Osteoblast (primary cell): ENCODE results near the gene KCNQ5. TPM values are rescaled to one million over a fixed set of nuclear protein-coding genes. Genes with fewer than 3 reads are reported as not detected.

Experiments
- DNase-seq: peaks from one replicate; pipeline ENCODE4 v3.0.0; 2011; ENCODE audit warnings: low spot score, mixed read lengths; ENCODE audit not compliant: insufficient read length; ENCODE audit errors: missing footprints
- H2AFZ ChIP-seq: 2 replicates; pipeline ENCODE4 v1.6.0; 2011; ENCODE audit warnings: mild to moderate bottlenecking, low read length
- H3K27ac ChIP-seq: 2 replicates; pipeline ENCODE4 v1.5.1; 2011; ENCODE audit warnings: mild to moderate bottlenecking, low read depth, low read length, moderate library complexity
- H3K27me3 ChIP-seq: 2 replicates; pipeline ENCODE4 v1.6.0; 2012; ENCODE audit warnings: mild to moderate bottlenecking, control low read depth, inconsistent platforms, low read length, moderate library complexity; ENCODE audit not compliant: insufficient read depth
- H3K36me3 ChIP-seq: 2 replicates; pipeline ENCODE4 v1.5.1; 2011; ENCODE audit warnings: mild to moderate bottlenecking, low read length, control low read depth, moderate library complexity; ENCODE audit not compliant: insufficient read depth
- H3K4me1 ChIP-seq: 2 replicates; pipeline ENCODE4 v1.5.1; 2011; ENCODE audit warnings: mild to moderate bottlenecking, low read length, control low read depth, moderate library complexity; ENCODE audit not compliant: insufficient read depth
- H3K4me2 ChIP-seq: 2 replicates; pipeline ENCODE4 v1.6.0; 2011; ENCODE audit warnings: mild to moderate bottlenecking, low read length; ENCODE audit not compliant: insufficient read depth
- H3K4me3 ChIP-seq: fragments of 200-600 bp; sonication (generic); 3 replicates; pipeline ENCODE4 v1.5.1; 2012; ENCODE audit warnings: mild to moderate bottlenecking, low read length, inconsistent platforms; ENCODE audit not compliant: insufficient read depth
- H3K79me2 ChIP-seq: 2 replicates; pipeline ENCODE4 v1.6.0; 2012; ENCODE audit warnings: mild to moderate bottlenecking, low read length, control low read depth, inconsistent platforms; ENCODE audit not compliant: insufficient read depth
- H3K9me3 ChIP-seq: 2 replicates; pipeline ENCODE4 v1.5.1; 2011; ENCODE audit warnings: low read depth, low read length, control low read depth
- H4K20me1 ChIP-seq: 2 replicates; pipeline ENCODE4 v1.6.0; 2012; ENCODE audit warnings: mild to moderate bottlenecking, low read length, control low read depth; ENCODE audit not compliant: insufficient read depth
- CTCF ChIP-seq: IDR thresholded peaks from 2 replicates; pipeline ENCODE4 v1.5.1; 2011; ENCODE audit warnings: mild to moderate bottlenecking, low read depth, low read length, moderate library complexity; ENCODE audit errors: extremely low read depth
- total RNA-seq: library from RNA; depleted of rRNA; stranded (reverse); fragments of >200 nt; gene quantifications from 2 replicates; pipeline ENCODE4 v1.2.3, GENCODE V29; 2012

KCNQ5 gene
- total RNA-seq, 1 donor, result 4.0 TPM

GRCh38 chr6:73207221-73207837 lies 585.5 kb downstream of the KCNQ5 start:
- H3K36me3 ChIP-seq, result no peaks in the 10 kb centered on the region
- DNase-seq, result peak; percentile 50
- no peak overlapping the region for H3K4me2 ChIP-seq
- H3K27ac ChIP-seq, result no peak overlapping the region
- no peaks in the 10 kb centered on the region for H4K20me1 ChIP-seq
- H3K4me1 ChIP-seq, result no peaks in the 10 kb centered on the region
- no peak overlapping the region for H3K4me3 ChIP-seq
- no peaks in the 10 kb centered on the region for H3K9me3 ChIP-seq
- H3K27me3 ChIP-seq, result no peaks in the 10 kb centered on the region
- no peak overlapping the region for H2AFZ ChIP-seq
- no peaks in the 10 kb centered on the region for H3K79me2 ChIP-seq
- TF ChIP-seq CTCF, result no peak

- H3K27me3 ChIP-seq, result no peaks in the 10 kb centered on the region
- H3K9me3 ChIP-seq, result no peaks in the 10 kb centered on the region
- H3K4me3 ChIP-seq, result no peak overlapping the region
- no peaks in the 10 kb centered on the region for H4K20me1 ChIP-seq
- no peak overlapping the region for H2AFZ ChIP-seq
- TF ChIP-seq CTCF, result no peak
- H3K27ac ChIP-seq, result no peak overlapping the region
- DNase-seq, result no peak
- no peaks in the 10 kb centered on the region for H3K79me2 ChIP-seq
- H3K4me2 ChIP-seq, result no peak overlapping the region
- no peaks in the 10 kb centered on the region for H3K36me3 ChIP-seq
- H3K4me1 ChIP-seq, result no peaks in the 10 kb centered on the region
Measured at GRCh38 chr6:73209117-73209516, 587.3 kb downstream of the KCNQ5 start.

- Histone ChIP-seq H3K9me3 (no peaks in the 10 kb centered on the region), H3K4me1 (no peaks in the 10 kb centered on the region), H3K79me2 (no peaks in the 10 kb centered on the region), H3K36me3 (no peaks in the 10 kb centered on the region), H4K20me1 (no peaks in the 10 kb centered on the region), H2AFZ (no peak overlapping the region), H3K4me3 (no peak overlapping the region), H3K27ac (no peak overlapping the region), H3K4me2 (no peak overlapping the region), H3K27me3 (no peaks in the 10 kb centered on the region)
- no peak for TF ChIP-seq CTCF
- no peak for DNase-seq
Measured at GRCh38 chr6:73216859-73217258, 595.0 kb downstream of the KCNQ5 start.

GRCh38 chr6:73225396-73225795 lies 603.5 kb downstream of the KCNQ5 start, which contains the start of gene KHDC1L:
Gene KHDC1L (minus strand): TSS chr6:73225496. CDS start chr6:73225408, 88 bp downstream.
- Histone ChIP-seq H4K20me1 (no peaks in the 10 kb centered on the region), H3K36me3 (no peaks in the 10 kb centered on the region), H3K27me3 (no peaks in the 10 kb centered on the region), H3K27ac (no peak within 1 kb of the TSS), H3K4me2 (no peak within 1 kb of the TSS), H3K79me2 (no peaks in the 10 kb centered on the region), H3K9me3 (no peaks in the 10 kb centered on the region), H3K4me1 (no peaks in the 10 kb centered on the region), H2AFZ (no peak within 1 kb of the TSS), H3K4me3 (no peak within 1 kb of the TSS)
- DNase-seq, result no peak
- TF ChIP-seq CTCF, result no peak
